Panc1 (cell line): Measurements from ENCODE around the gene RARA.

Experiments
- POLR2AphosphoS5 ChIP-seq: IDR thresholded peaks from 2 replicates; pipeline ENCODE4 v1.6.1; 2012; ENCODE audit warnings: mild to moderate bottlenecking, low read depth, low read length, moderate library complexity
- SIN3A ChIP-seq: IDR thresholded peaks from 2 replicates; pipeline ENCODE4 v1.6.1; 2012; ENCODE audit warnings: low read depth, mild to moderate bottlenecking, low read length, moderate library complexity, borderline replicate concordance; ENCODE audit not compliant: insufficient read depth
- TF ChIP-seq, protein P1 (sequence below): fragments of 450-650 bp; IDR thresholded peaks from 2 replicates; pipeline ENCODE4 v1.5.1; 2017; ENCODE audit warnings: mild to moderate bottlenecking
- TF ChIP-seq, protein P2 (sequence below), 2 experiments: IDR thresholded peaks; 2 replicates each; pipeline ENCODE4 v1.6.1; 2011 to 2012; ENCODE audit warnings: low read depth in 2 of 2, control low read depth in 1 of 2, low read length in 1 of 2, mild to moderate bottlenecking in 1 of 2, moderate library complexity in 1 of 2; ENCODE audit not compliant: insufficient read depth in 1 of 2

DNA sequence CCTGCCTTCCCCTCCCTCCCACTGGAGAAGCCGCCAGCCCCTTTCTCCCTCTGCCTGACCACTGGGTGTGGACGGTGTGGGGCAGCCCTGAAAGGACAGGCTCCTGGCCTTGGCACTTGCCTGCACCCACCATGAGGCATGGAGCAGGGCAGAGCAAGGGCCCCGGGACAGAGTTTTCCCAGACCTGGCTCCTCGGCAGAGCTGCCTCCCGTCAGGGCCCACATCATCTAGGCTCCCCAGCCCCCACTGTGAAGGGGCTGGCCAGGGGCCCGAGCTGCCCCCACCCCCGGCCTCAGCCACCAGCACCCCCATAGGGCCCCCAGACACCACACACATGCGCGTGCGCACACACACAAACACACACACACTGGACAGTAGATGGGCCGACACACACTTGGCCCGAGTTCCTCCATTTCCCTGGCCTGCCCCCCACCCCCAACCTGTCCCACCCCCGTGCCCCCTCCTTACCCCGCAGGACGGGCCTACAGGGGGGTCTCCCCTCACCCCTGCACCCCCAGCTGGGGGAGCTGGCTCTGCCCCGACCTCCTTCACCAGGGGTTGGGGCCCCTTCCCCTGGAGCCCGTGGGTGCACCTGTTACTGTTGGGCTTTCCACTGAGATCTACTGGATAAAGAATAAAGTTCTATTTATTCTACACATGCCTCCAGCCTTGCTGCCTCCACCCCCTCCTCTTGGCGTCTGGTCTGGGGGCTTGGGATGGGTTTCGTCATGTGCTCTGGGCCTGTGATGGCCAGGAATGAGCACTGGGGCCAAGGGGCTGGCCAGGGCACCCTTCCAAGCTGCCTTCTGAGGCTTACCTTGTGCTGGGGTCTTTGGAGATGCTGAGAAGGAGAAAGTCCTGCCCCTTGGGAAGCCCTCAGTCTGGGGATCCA, 48.3 kb downstream of the RARA start:
- TF ChIP-seq, protein P1, sequence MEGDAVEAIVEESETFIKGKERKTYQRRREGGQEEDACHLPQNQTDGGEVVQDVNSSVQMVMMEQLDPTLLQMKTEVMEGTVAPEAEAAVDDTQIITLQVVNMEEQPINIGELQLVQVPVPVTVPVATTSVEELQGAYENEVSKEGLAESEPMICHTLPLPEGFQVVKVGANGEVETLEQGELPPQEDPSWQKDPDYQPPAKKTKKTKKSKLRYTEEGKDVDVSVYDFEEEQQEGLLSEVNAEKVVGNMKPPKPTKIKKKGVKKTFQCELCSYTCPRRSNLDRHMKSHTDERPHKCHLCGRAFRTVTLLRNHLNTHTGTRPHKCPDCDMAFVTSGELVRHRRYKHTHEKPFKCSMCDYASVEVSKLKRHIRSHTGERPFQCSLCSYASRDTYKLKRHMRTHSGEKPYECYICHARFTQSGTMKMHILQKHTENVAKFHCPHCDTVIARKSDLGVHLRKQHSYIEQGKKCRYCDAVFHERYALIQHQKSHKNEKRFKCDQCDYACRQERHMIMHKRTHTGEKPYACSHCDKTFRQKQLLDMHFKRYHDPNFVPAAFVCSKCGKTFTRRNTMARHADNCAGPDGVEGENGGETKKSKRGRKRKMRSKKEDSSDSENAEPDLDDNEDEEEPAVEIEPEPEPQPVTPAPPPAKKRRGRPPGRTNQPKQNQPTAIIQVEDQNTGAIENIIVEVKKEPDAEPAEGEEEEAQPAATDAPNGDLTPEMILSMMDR = no peak
- no peak for TF ChIP-seq POLR2AphosphoS5
- no peak for TF ChIP-seq SIN3A
- TF ChIP-seq, protein P2, sequence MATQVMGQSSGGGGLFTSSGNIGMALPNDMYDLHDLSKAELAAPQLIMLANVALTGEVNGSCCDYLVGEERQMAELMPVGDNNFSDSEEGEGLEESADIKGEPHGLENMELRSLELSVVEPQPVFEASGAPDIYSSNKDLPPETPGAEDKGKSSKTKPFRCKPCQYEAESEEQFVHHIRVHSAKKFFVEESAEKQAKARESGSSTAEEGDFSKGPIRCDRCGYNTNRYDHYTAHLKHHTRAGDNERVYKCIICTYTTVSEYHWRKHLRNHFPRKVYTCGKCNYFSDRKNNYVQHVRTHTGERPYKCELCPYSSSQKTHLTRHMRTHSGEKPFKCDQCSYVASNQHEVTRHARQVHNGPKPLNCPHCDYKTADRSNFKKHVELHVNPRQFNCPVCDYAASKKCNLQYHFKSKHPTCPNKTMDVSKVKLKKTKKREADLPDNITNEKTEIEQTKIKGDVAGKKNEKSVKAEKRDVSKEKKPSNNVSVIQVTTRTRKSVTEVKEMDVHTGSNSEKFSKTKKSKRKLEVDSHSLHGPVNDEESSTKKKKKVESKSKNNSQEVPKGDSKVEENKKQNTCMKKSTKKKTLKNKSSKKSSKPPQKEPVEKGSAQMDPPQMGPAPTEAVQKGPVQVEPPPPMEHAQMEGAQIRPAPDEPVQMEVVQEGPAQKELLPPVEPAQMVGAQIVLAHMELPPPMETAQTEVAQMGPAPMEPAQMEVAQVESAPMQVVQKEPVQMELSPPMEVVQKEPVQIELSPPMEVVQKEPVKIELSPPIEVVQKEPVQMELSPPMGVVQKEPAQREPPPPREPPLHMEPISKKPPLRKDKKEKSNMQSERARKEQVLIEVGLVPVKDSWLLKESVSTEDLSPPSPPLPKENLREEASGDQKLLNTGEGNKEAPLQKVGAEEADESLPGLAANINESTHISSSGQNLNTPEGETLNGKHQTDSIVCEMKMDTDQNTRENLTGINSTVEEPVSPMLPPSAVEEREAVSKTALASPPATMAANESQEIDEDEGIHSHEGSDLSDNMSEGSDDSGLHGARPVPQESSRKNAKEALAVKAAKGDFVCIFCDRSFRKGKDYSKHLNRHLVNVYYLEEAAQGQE (IDR thresholded peaks at IDR 0.05; ENCODE audit: insufficient read depth in 1 of 2, low read depth in 2 of 2, low read length in 1 of 2) = no peak
